Colonic mucosa (tissue), 4 donors: ENCODE data around the gene AFF3. TPM values are rescaled to one million over a fixed set of nuclear protein-coding genes. Genes with fewer than 3 reads are reported as not detected.

Experiments used
- DNase-seq: peaks from one replicate; pipeline ENCODE4 v3.0.0-alpha.2; 2020
- H3K27ac ChIP-seq: fragments of 200-600 bp; one replicate; pipeline ENCODE4 v1.8.0; 2021
- H3K27me3 ChIP-seq: fragments of 200-600 bp; one replicate; pipeline ENCODE4 v1.8.0; 2021
- H3K36me3 ChIP-seq: fragments of 200-600 bp; one replicate; pipeline ENCODE4 v1.8.0; 2021
- H3K4me1 ChIP-seq: fragments of 200-600 bp; one replicate; pipeline ENCODE4 v1.8.0; 2021; ENCODE audit warnings: mild to moderate bottlenecking
- H3K4me3 ChIP-seq: fragments of 200-600 bp; one replicate; pipeline ENCODE4 v1.8.0; 2021
- H3K9ac ChIP-seq, 2 donors: one replicate each; pipeline ENCODE4 v1.7.0; 2013; ENCODE audit warnings: control low read depth in 2 of 2, low read depth in 2 of 2, low read length in 2 of 2
- H3K9me3 ChIP-seq: fragments of 200-600 bp; one replicate; pipeline ENCODE4 v1.8.0; 2021
- CTCF ChIP-seq: fragments of 200-600 bp; IDR thresholded peaks from one replicate; pipeline ENCODE4 v1.8.0; 2022; ENCODE audit warnings: antibody characterized with exemption, mild to moderate bottlenecking
- intact Hi-C: fragments of 100-400 bp; cut with DNase I; formaldehyde crosslinking; loops from one replicate; pipeline ENCODE4 v1.14.1; 2022
- total RNA-seq, 2 donors: library from RNA; stranded (reverse); fragmentation: NEBNext Ultra II Directional in 1 of 2; extraction: Animal tissue kit (Norgen Biotek cat#: 25700) in 1 of 2; gene quantifications; one replicate each; pipeline ENCODE4 v1.2.1, GENCODE V29; 2021
- donor health status: healthy.
- donor health status: DM: no; HTN: no; CAD: no.
- donor health status: DM: no; HTN: no; CAD: no.

Gene AFF3
- total RNA-seq, 2 donors from 2014 or later: 0.86 to 2.6 TPM

- DNase-seq: no peak
- no peak for TF ChIP-seq CTCF
- H3K36me3 ChIP-seq: no peaks in the 10 kb centered on the region
- no peaks in the 10 kb centered on the region for H3K4me1 ChIP-seq
- no peak overlapping the region for H3K4me3 ChIP-seq
- H3K27me3 ChIP-seq: no peaks in the 10 kb centered on the region
- no peak overlapping the region for H3K27ac ChIP-seq
- intact Hi-C loops: no loop called here
- H3K9ac ChIP-seq: no peak overlapping the region
- H3K9me3 ChIP-seq: no peaks in the 10 kb centered on the region
These were observed 494.1 kb downstream of the AFF3 start for GRCh38 chr2:99648178-99648844.

- Histone ChIP-seq H3K27ac (no peak overlapping the region), H3K9ac (no peak overlapping the region), H3K9me3 (no peaks in the 10 kb centered on the region), H3K27me3 (no peaks in the 10 kb centered on the region), H3K4me3 (no peak overlapping the region), H3K4me1 (no peaks in the 10 kb centered on the region), H3K36me3 (no peaks in the 10 kb centered on the region)
- intact Hi-C loops: no loop called here
- TF ChIP-seq CTCF: no peak
- no peak for DNase-seq
These were observed 496.4 kb downstream of the AFF3 start for GRCh38 chr2:99645960-99646359.

GRCh38 chr2:99644419-99644787, 498.0 kb downstream of the AFF3 start:
- Histone ChIP-seq H3K4me1 (no peaks in the 10 kb centered on the region), H3K27me3 (no peaks in the 10 kb centered on the region), H3K27ac (no peak overlapping the region), H3K9ac (no peak overlapping the region), H3K9me3 (no peaks in the 10 kb centered on the region), H3K36me3 (no peaks in the 10 kb centered on the region), H3K4me3 (no peak overlapping the region)
- no peak for TF ChIP-seq CTCF
- DNase-seq: no peak
- intact Hi-C loops: no loop called here

- intact Hi-C loops: no loop called here
- no peak overlapping the region for H3K9ac ChIP-seq
These were observed 498.5 kb downstream of the AFF3 start for GRCh38 chr2:99643787-99644418.

DNA sequence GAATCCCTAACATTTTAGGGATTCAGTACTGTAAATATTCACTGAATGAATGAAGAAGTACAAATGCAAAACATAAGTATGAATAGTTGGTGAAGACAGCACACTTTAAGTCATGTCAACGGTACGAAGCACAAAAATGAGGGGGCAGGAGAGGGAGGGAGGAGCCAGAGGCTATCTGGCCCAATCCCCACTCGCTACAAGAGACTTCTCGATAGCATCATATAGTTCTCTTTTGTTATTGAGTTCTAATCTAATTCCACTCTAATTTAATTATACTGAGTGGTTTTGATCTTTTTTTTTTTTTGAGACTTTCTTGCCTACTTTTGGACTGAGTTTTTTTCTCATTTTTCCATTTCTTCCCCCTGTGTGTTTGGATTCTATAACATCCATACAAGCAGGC, 500.4 kb downstream of the AFF3 start:
- Histone ChIP-seq H3K4me3 (no peak overlapping the region), H3K9ac (no peak overlapping the region), H3K27me3 (no peaks in the 10 kb centered on the region), H3K9me3 (no peaks in the 10 kb centered on the region), H3K27ac (no peak overlapping the region), H3K4me1 (no peaks in the 10 kb centered on the region), H3K36me3 (no peaks in the 10 kb centered on the region)
- TF ChIP-seq CTCF: no peak
- intact Hi-C loops: no loop called here
- DNase-seq: no peak

More at GRCh38 chr2:99643787-99644418, 498.5 kb downstream of the AFF3 start:
- no peak overlapping the region for H3K27ac ChIP-seq
- no peak for TF ChIP-seq CTCF
- no peaks in the 10 kb centered on the region for H3K27me3 ChIP-seq
- H3K4me1 ChIP-seq: no peaks in the 10 kb centered on the region
- DNase-seq: no peak
- no peaks in the 10 kb centered on the region for H3K36me3 ChIP-seq
- no peaks in the 10 kb centered on the region for H3K9me3 ChIP-seq
- no peak overlapping the region for H3K4me3 ChIP-seq
